ENCODE data around the gene CDC42EP2. TPM values are rescaled to one million over a fixed set of nuclear protein-coding genes. Genes with fewer than 3 reads are reported as not detected.

Gene CDC42EP2
- total RNA-seq, 1 donor from 2014 or later, result 23.5 TPM

DNA sequence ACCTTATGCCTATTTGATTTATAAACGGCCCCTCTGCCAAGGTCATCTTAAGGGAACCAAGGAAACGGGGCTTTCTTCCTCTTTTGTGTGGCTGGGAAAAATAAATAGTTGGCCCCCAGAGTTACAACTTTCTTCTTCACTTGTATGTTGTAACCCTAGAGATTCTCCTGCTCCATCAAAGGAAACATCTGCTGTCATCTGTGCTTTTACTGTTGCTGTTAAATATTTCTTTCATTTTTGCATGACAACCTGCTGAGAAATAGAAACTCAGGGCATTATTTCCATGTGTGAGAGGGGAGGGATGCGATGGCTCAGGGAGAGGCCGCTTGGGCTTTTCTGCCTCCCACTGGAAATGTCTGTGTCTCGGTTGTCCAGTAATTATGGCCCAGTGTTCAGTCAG, 21.8 kb upstream of the CDC42EP2 start:
- DNase-seq, result no peak
- Mint-ChIP-seq H3K4me3 (ENCODE audit: unreplicated experiment) (peak overlapping the region; percentile 49), H3K9me3 (ENCODE audit: unreplicated experiment) (peaks cover 12% of the 10 kb centered on the region), H3K27ac (ENCODE audit: unreplicated experiment) (peak overlapping the region; percentile 76), H3K4me1 (ENCODE audit: low read depth, unreplicated experiment) (peaks cover 64% of the 10 kb centered on the region), H3K36me3 (ENCODE audit: unreplicated experiment) (peaks cover 5% of the 10 kb centered on the region), H3K27me3 (ENCODE audit: unreplicated experiment) (peaks cover 10% of the 10 kb centered on the region)
- TF ChIP-seq, protein P1, sequence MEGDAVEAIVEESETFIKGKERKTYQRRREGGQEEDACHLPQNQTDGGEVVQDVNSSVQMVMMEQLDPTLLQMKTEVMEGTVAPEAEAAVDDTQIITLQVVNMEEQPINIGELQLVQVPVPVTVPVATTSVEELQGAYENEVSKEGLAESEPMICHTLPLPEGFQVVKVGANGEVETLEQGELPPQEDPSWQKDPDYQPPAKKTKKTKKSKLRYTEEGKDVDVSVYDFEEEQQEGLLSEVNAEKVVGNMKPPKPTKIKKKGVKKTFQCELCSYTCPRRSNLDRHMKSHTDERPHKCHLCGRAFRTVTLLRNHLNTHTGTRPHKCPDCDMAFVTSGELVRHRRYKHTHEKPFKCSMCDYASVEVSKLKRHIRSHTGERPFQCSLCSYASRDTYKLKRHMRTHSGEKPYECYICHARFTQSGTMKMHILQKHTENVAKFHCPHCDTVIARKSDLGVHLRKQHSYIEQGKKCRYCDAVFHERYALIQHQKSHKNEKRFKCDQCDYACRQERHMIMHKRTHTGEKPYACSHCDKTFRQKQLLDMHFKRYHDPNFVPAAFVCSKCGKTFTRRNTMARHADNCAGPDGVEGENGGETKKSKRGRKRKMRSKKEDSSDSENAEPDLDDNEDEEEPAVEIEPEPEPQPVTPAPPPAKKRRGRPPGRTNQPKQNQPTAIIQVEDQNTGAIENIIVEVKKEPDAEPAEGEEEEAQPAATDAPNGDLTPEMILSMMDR (IDR thresholded peaks at IDR 0.05; ENCODE audit: partially characterized antibody, unreplicated experiment), result no peak

DNA sequence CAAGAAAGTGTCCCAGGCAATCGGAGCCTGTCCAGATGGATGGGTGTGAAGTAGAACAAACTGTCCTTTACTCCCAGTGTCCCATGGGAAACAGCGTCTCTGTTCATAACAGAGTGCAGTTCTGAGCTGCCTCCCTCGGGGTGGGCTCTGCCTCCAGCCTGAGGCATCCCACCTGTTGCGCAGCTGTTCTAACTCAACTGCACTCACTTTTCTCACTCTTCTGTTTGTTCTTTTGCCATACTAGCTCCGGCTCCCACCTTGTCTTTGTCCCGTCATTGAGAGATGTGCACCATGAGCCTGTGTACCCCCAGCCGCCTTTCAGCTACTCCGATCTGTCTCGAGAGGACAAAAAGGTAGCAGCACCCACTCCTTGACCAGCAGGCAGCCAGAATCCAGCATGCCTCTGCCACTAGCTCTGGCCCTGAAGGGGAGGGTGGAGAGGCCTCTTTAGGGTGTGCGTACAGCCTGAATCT, 20.7 kb upstream of the CDC42EP2 start:
- Mint-ChIP-seq H3K36me3 (ENCODE audit: unreplicated experiment) (peaks cover 5% of the 10 kb centered on the region), H3K27ac (ENCODE audit: unreplicated experiment) (peak overlapping the region; percentile 78), H3K9me3 (ENCODE audit: unreplicated experiment) (peaks cover 12% of the 10 kb centered on the region), H3K27me3 (ENCODE audit: unreplicated experiment) (peaks cover 11% of the 10 kb centered on the region), H3K4me3 (ENCODE audit: unreplicated experiment) (peak overlapping the region; percentile 74), H3K4me1 (ENCODE audit: low read depth, unreplicated experiment) (peaks cover 70% of the 10 kb centered on the region)
- TF ChIP-seq, protein P1 (IDR thresholded peaks at IDR 0.05; ENCODE audit: partially characterized antibody, unreplicated experiment), result no peak
- peak; percentile 46 for DNase-seq

GRCh38 chr11:65295001-65295400, 19.7 kb upstream of the CDC42EP2 start:
- H3K27me3 Mint-ChIP-seq (ENCODE audit: unreplicated experiment), result peaks cover 13% of the 10 kb centered on the region
- H3K9me3 Mint-ChIP-seq (ENCODE audit: unreplicated experiment), result peaks cover 15% of the 10 kb centered on the region
- peaks cover 66% of the 10 kb centered on the region for H3K4me1 Mint-ChIP-seq (ENCODE audit: low read depth, unreplicated experiment)
- DNase-seq, result no peak
- peak overlapping the region; percentile 78 for H3K27ac Mint-ChIP-seq (ENCODE audit: unreplicated experiment)
- H3K36me3 Mint-ChIP-seq (ENCODE audit: unreplicated experiment), result peaks cover 5% of the 10 kb centered on the region
- TF ChIP-seq, protein P1 (IDR thresholded peaks at IDR 0.05; ENCODE audit: partially characterized antibody, unreplicated experiment), result no peak
- H3K4me3 Mint-ChIP-seq (ENCODE audit: unreplicated experiment), result peak overlapping the region; percentile 41

DNA sequence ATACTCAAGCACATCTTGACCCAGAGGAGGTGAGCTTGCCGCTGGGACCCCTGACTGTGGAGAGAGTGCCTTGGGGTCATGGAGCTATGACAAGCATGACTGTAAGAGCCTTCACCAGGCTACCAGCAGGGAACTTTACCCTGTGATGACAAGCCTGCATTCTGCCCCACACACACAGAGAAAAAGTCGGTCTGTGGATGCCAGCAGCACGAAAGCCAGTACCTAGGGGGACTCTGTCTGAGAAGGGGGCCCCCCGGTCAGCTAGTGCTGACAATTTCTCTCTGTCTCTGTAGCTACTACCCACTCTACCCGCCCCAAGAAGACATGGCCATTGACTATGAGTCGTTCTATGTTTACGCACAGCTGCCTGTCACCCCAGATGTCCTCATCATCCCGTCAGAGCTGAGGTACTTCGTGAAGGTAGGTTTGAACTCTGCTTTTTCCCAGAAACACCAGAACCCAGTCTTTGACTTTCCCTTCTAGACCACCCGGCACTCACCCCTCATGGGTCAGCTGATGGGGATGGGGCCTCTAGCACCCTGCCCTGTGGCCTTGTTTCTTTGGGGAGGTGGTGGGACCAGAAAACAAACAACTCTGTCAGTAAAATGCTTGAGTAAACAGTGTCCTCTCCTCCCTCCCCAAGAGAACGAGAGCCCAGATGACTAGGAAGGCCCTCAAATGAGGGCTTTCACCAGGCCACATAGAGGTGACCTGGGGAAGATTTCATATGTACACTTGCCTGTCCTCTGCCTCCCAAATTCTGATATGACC, 18.9 kb upstream of the CDC42EP2 start:
- H3K36me3 Mint-ChIP-seq (ENCODE audit: unreplicated experiment), result peaks cover 5% of the 10 kb centered on the region
- DNase-seq, result no peak
- H3K27ac Mint-ChIP-seq (ENCODE audit: unreplicated experiment), result peak overlapping the region; percentile 15
- TF ChIP-seq, protein P1 (IDR thresholded peaks at IDR 0.05; ENCODE audit: partially characterized antibody, unreplicated experiment), result no peak
- peaks cover 14% of the 10 kb centered on the region for H3K27me3 Mint-ChIP-seq (ENCODE audit: unreplicated experiment)
- peaks cover 17% of the 10 kb centered on the region for H3K9me3 Mint-ChIP-seq (ENCODE audit: unreplicated experiment)
- H3K4me3 Mint-ChIP-seq (ENCODE audit: unreplicated experiment), result peak overlapping the region; percentile 41
- H3K4me1 Mint-ChIP-seq (ENCODE audit: low read depth, unreplicated experiment), result peaks cover 63% of the 10 kb centered on the region

DNA sequence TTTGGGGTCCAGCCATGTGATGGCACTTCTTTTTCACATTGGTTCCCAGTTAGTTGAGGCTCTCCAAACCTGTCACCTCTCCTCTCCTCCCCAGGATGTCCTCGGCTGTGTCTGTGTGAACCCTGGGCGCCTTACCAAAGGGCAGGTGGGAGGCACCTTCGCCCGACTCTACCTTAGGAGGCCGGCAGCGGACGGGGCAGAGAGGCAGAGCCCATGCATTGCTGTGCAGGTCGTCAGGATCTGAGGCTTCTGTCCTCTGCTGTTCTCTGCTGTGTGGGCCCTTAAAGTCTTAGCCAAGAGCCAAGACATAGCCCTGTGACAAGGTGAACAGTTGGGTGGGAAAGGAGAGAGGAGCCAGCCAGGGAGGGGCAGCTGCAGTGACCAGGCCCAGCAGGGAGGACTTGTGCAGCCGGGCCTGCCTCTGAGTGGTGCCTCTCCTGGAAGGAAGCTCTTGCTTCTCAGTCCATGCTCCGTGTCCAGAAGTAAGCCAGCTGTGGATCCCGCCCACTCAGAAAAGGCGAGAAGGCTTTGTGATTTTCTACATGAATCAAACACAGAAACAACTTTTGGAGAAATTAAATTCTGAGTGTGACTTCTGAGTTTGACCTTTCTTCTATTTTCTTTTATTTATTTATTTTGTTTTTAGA, 17.5 kb upstream of the CDC42EP2 start:
- TF ChIP-seq, protein P1 (IDR thresholded peaks at IDR 0.05; ENCODE audit: partially characterized antibody, unreplicated experiment), result no peak
- H3K9me3 Mint-ChIP-seq (ENCODE audit: unreplicated experiment), result peaks cover 14% of the 10 kb centered on the region
- H3K27ac Mint-ChIP-seq (ENCODE audit: unreplicated experiment), result no peak overlapping the region
- peaks cover 52% of the 10 kb centered on the region for H3K4me1 Mint-ChIP-seq (ENCODE audit: low read depth, unreplicated experiment)
- peaks cover 5% of the 10 kb centered on the region for H3K36me3 Mint-ChIP-seq (ENCODE audit: unreplicated experiment)
- no peak for DNase-seq
- H3K4me3 Mint-ChIP-seq (ENCODE audit: unreplicated experiment), result no peak overlapping the region
- peaks cover 13% of the 10 kb centered on the region for H3K27me3 Mint-ChIP-seq (ENCODE audit: unreplicated experiment)
